GM21825 (cell line): ENCODE data around the gene SHISA9.
"Not testable (repeated sequence)": the region's sequence is repeated elsewhere in the genome, so short reads cannot be mapped to it uniquely, and the experiment has no call there.

Source experiments
- ATAC-seq: cut with Tn5 transposase; IDR thresholded peaks from one replicate; pipeline ENCODE4 v1.9.1; 2021; ENCODE audit warnings: mild to moderate bottlenecking, moderate library complexity; ENCODE audit not compliant: unreplicated experiment

The SHISA9 gene

DNA sequence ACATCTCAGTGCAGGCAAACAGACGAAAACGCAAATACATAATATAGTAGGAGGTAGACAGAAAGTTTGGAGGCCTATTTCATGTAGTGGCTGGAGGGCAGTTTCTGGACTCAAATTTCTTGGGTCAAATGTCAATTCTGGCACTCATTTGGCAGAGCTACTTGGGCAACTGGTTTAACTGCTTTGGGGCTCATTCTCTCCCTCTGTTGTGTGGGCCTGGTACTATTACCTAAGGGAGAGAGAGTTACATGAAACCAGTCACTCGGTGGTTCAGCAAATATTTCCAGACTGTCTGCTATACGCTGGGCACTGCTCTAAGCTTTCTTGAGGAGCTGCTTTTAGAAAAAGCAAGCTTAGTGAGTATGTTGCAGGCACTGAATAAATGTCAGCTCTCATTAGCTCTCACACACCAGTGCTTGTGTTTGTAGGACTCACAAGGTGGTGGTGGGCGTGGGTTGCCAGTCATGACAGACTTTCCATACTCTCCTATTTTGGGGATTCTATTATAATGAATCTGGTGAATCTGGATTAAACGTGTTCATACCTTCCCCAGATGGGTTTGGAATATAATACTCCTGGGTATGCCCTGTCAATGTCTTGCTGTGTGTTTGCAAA, 1.8 kb upstream of the SHISA9 start:
- ATAC-seq: no peak

GRCh38 chr16:12900156-12900555, 1.2 kb upstream of the SHISA9 start:
- no peak for ATAC-seq

DNA sequence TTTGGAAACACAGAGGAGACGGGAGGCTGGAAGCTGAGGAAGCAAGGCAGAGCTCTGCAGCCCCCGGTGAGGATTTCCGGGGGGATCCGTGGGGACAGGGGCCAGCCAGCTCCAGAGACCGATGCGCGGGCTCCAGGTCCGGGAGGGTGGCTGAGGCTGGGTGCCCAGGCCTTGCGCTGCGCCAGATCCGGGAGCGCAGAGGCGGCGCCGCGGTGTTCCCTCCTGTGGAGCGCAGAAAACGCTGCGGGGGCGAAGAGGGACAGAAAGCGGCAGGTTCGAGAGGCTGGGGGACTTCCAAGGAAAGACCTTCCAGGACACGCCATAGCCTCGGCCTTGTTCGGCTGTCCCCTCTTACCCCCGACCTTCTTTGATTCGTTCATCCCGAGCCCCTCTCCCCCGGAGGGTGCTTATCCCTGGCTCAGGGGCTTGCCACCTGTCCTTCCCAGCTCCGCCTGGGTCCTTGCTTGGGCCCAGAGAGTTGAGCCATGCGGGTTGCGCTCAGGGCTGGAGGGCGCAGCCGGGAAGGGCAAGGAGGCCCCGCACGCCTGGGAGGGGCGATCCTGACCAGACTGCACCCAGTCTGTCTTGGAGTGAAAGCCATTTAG, 697 bp upstream of the SHISA9 start:
- ATAC-seq: no peak

DNA sequence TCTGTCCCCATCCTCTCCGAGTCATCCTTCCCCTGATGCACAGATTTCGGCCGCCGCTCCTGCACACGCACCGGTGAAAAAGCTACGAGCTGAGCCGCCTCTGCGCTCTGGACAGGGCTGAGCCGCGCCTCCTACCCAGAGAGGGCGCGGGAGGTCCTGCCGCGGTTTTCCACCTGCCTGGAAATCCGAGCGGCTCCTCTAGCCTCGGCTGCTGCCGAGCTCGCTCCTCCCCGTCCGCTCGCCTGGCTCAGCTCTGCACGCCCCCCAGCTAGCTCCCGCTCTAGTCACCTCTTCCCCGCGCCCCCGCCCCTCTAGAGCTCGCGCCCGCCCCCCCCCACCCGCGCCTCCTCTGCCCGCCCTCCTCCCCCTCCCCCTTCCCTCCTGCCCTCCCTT, 198 bp upstream of the SHISA9 start:
- ATAC-seq: no peak

DNA sequence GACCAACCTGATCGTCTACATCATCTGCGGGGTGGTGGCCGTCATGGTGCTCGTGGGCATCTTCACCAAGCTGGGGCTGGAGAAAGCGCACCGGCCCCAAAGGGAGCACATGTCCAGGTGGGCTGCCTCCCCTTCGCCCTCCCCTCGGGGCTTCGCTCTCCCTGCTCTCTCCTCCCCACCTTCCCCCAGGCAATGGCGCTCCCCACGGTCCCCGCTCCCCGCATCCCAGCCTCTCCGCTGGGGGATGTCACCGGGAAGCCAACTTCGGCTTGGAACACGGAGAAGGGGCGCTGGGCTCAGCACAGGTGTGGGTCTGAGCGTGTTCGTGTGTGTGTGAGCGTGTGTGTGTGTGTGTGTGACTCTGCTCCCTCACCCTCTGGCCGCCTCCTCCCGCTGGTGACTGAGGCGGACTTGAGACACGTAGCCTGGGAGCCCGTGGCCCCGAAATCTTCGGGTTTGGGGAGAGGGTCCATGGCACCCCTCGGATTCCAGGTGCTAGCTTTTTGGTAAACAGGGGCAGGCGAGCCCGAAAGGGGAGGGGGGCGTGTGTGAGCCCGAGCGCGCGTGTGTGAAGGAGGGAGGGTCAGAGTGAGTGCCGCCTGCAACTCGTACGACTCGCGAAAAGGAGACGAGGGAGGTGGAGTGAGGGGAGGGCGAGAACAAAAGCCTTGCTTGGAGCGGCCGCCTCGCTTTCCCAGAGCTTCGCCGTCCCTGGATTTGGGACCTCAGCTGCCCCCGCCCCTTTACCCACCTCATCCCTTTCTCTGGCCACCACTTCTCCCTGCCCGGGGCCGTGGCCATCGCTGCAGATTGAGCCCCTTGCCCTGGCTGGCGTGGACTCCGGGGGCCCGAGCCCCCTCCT, 1.3 kb downstream of the SHISA9 start:
- no peak for ATAC-seq

DNA sequence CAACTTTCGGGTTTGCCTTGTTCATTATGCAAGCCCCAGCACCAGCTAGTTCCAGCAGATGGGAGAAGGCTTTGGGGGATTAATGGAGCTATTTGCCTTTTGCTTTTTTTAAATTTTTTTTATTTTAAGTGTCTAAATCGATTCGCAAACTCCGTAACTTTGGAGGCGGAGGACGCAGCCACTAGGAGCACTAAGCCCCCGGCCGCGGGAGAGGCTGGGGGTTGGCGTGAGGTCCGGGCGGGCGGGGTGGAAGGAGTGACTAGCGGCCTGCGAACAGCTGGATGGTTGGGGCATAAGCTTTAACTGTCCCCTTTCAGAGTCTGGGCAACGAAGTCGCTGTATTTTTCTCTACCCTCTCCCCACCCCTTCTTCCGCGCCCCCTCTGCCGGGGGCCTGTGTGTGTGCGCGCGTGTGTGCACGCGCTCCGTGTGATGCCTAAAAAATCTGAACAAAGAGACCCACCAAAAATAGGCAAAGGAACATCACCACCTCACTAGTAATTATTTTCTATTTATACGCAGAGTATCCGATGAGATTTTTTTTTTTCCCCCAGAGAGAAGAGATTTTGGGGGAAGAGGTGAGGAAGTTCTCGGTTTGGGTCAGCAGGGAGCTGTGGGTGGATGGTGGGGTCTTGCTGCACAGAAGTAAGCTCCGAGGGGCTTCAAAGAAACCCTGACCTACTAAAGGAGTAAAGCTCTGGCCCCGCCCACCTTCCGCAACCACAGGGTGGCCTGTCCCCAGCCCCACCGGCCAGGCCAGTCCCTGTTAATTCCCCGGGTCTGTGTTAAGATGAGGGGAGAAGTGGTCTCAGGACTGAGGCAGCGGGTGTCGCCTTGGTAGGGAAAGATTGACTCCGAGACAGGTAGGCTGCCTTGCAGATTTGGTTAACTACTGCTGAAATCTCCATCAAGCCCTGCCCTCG, 2.3 kb downstream of the SHISA9 start:
- no peak for ATAC-seq

GRCh38 chr16:12904329-12904671, 2.9 kb downstream of the SHISA9 start:
- ATAC-seq: no peak

- no peak for ATAC-seq
Observed at GRCh38 chr16:12906271-12906670, 4.9 kb downstream of the SHISA9 start.

GRCh38 chr16:12906765-12907516, 5.5 kb downstream of the SHISA9 start:
- ATAC-seq: no peak

- ATAC-seq: no peak
Observed at GRCh38 chr16:12907670-12908233, 6.4 kb downstream of the SHISA9 start.

DNA sequence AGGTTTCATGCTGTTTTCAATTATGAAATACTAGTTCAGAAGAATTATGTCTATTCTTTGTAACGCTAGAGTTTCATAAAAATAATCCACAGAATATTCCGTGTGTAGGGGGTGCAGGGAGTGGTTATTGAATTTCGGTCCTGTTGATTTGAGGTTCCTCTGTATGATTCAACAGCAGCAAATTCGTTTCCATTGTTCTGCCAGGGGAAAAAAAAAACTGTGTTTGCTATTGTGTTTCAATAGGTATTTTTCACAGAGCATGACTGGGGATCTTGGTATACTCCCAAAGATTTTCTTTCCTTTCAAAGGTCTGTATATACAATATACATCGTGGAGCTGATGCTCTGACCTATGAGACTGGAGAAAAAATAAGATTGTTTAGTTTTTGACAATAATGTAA, 15.8 kb downstream of the SHISA9 start:
- no peak for ATAC-seq

DNA sequence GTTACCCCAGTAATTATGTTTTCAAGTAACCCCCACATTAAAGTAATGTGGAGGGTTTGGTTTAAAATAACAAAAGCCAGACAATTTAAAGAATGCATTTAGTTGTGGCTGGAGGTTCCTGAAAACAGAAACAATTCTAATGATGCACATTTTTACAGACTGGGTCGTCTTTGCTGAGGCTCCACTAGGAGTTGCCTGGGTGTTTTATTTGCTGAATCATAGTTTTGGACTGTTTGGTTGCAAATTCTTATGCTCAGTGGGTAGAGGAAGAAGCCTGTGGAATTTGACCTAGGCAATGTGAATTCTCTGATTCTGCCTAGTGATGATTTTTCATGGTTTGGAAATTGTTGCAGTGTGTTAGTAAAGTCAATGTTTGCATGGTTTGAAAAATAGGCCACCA, 16.3 kb downstream of the SHISA9 start:
- ATAC-seq: no peak

DNA sequence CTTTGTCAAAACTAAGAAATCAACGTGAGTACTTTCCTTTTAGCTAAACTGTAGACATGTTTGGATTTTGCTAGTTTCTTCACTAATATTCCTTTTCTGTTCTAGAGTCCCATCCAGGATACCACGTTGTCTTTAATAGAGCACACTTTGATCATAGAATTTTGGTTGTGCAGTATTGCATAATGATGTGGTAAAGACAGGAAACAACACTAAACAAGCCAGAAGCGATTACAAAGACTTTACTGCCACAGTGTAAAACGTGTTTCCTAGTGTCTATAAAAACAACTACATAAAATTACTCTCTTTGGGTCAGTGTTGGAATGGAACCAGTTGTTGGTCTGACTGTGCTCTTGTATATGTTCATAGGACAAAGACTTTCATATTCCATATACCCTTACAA, 19.3 kb downstream of the SHISA9 start:
- no peak for ATAC-seq

- ATAC-seq: not testable (repeated sequence)
Observed at GRCh38 chr16:12923640-12924039, 22.2 kb downstream of the SHISA9 start.

DNA sequence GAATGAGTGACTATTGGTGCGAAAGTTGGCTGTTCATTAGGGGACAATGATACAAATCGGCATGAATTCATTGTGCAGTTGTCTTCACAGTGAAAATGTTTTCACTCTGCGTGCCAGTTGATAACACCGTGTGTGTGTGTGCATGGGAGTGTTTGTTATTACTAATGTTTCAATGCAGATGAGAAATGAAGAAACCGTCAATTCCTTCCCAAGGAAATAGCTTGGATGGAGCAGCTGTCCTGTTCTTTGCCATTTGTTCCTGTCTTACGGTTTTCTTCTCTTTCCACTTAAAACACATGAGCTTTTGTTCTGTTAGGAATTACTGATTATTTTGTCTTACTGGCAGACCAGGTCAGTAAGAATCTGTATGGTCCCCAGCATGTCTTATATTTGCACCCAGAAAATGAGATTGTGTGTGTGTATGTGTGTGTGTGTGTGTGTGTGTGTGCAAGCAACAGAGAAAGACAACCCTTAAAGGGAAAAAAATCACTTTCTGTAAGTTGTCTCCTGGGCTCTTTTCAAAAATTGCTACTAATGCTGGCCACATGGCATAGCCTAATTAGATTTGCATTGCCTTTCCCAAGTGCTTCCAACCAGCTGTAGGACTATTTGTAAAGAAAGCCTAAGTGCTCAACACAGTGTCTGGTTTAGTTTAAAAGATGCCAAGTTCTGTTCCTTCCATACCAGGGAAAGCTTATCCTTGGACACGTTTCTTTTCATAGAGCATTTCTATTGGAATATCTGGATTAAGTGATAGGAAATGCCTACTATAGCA, 23.8 kb downstream of the SHISA9 start:
- no peak for ATAC-seq

GRCh38 chr16:12927591-12927990, 26.2 kb downstream of the SHISA9 start:
- ATAC-seq: no peak

DNA sequence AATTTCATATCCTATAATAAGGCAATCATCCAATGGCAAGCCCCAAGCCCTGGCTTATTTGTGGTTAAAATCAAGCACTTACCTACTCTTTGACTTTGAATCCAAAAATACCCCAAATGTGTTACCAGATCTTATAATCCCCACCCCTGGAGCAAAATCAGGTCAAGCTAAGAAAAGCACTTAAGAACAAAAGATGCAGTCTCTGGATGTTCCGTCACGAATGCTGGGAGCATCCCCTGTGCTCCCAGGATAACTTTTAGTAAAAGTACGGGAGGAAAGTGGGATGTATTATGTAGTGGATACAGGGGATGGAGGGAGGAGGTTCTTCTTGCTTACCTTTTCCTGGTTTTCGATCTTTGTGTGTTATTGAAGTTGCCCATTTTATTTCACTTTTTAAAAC, 29.5 kb downstream of the SHISA9 start:
- no peak for ATAC-seq

- ATAC-seq: no peak
Observed at GRCh38 chr16:12936391-12936790, 35.0 kb downstream of the SHISA9 start.

DNA sequence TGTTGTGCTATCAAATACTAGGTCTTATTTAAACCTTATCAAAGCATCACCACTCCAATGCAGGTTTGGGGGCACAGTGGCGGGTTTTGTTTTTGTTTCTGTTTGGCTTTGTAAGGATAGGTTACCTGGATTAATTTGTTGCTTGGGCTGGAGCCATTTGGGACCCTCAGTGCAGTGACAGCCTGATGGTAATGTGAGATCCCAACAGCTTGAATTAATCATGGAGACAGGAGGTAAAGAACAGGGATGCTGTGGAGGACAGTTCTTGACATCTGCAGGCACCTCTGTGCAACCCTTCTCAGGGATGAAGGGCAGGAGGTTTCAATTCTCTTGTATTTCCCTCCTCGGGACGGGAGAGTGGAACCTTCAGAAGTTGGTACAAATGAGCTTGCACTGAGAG, 40.5 kb downstream of the SHISA9 start:
- no peak for ATAC-seq
